IPS-15b (cell line): ENCODE data around the gene RNF121.

Experiments
- H3K27me3 ChIP-seq: one replicate; pipeline ENCODE4 v1.6.1; 2013; ENCODE audit warnings: low read length; ENCODE audit not compliant: control insufficient read depth, insufficient read depth
- H3K36me3 ChIP-seq: one replicate; pipeline ENCODE4 v1.6.1; 2013; ENCODE audit warnings: low read length; ENCODE audit not compliant: control insufficient read depth, insufficient read depth
- H3K4me1 ChIP-seq: one replicate; pipeline ENCODE4 v1.6.1; 2013; ENCODE audit warnings: mild to moderate bottlenecking, low read length; ENCODE audit not compliant: control insufficient read depth, insufficient read depth
- H3K4me3 ChIP-seq: one replicate; pipeline ENCODE4 v1.5.1; 2013; ENCODE audit warnings: low read depth, low read length
- H3K9ac ChIP-seq: one replicate; pipeline ENCODE4 v1.6.1; 2013; ENCODE audit warnings: low read depth, mild to moderate bottlenecking, low read length
- H3K9me3 ChIP-seq: one replicate; pipeline ENCODE4 v1.6.1; 2013; ENCODE audit warnings: mild to moderate bottlenecking, low read length; ENCODE audit not compliant: control insufficient read depth, insufficient read depth

The RNF121 gene

DNA sequence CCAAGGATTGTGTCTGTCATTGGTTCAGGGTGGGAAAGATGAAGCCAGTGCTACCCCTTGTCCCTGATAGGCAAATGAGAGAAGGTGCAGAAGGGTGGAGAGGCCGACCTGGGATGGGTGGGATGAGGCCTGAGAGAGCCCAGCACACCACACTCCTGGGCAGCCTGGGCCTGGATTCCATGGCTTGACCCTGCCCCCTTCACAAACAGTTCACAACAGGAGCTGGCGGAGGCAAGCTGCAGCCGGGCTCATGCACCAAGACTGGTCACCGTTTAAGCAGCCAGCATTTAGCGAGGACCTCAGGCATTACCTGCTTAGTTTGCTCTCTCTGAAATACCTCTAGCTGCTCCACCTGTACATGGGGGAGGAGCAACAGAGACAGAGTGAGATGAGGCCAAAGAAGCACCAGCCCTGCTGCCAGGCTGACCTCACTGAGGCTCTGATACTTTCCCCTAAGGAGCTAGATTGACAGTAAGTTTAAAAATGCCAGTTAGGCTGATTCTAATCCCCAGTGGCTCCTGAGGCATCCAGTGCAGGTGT, 83.3 kb downstream of the RNF121 start:
- Histone ChIP-seq H3K9me3 (no peaks in the 10 kb centered on the region), H3K9ac (no peak overlapping the region), H3K27me3 (no peaks in the 10 kb centered on the region), H3K4me3 (no peak overlapping the region), H3K4me1 (no peaks in the 10 kb centered on the region), H3K36me3 (peaks cover 63% of the 10 kb centered on the region)

DNA sequence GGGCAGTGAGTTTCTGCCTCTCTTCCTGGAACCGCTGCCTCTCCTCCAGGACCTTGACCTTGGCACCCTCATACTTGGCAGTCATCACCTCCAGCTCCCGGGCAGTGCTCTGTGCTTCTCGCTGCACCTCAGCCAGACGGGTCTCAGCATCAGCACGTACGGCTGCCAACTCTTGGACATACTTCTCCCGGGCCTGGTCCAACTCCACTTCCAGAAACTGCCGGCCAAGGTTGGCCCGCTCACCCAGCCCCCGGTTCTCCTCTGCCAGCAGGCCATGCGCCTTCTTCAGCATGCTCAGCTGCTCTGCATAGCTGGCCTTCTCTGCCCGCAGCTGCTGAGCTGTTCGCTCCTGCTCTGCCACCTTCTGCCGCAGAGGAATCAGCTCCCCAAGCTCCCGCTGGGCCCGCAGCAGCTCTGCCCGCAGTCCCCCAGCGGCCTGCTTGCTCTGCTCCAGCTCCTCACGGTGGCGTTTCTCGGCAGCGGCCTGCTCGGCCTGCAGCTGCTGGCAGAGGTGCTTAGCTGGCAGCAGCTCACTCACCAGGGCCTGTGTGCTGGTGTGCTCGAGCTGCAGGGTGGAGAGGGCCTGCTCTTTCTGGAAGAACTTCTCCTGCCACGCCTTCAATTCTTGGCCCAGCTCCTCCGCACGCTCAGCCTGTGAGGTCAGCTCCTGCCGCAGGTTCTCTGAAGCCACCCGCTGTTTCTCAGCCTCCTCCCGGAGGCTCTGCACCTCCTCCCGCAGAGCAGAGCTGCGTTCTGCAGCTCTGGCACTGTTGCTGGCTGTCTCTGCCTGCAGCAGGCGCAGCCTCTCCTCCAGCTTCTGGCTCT, 84.3 kb downstream of the RNF121 start:
- H3K4me1 ChIP-seq, result no peaks in the 10 kb centered on the region

DNA sequence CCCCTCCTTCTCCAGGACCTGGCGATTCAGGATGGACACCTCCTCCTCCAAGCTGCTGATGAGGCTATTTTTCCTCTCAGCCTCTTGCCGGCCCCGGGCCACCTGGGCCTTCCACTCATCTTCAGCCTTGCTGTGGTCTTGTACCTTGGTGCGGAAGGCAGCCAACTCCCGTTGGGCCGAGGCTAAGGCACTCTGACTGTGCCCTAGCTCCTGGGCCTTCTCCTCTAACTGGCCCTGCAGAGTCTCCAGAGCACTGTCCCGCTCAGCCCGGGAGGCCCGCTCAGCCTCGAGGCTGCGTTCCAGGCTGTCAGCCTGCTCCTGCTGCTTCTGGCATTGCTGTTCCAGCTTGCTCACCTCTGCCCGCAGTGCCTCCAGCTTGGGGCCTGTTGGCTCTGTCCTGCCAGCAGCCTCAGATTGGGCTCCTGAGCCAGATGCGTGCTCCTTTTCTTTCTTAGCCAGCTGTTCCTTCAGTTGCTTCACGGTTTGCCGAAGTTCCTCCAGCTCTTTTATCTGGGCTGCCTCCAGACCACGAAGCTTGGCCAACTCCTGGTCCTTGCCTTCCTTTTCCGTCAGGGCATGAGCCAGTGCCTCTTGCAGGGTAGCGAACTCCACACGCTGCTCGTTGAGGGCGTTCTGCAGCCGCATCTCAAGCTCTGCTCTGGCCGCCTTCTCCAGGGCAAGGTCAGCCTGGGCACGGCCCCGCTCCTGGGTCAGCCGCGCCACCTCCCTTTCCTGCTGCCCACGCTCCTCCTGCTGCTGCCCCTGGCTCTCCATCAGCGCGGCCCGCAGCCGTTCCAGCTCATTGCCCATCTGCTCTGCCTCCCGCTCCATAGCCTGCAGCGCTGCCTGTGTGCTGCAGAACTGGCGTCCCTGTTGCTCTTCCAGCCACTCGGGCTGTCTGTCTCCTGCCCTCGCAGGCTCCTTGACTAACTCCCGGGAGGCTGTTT, 85.2 kb downstream of the RNF121 start:
- Histone ChIP-seq H3K9ac (no peak overlapping the region), H3K36me3 (peaks cover 65% of the 10 kb centered on the region), H3K27me3 (no peaks in the 10 kb centered on the region), H3K4me3 (no peak overlapping the region), H3K4me1 (no peaks in the 10 kb centered on the region), H3K9me3 (no peaks in the 10 kb centered on the region)

More for the DNA sequence above, 84.3 kb downstream of the RNF121 start:
- Histone ChIP-seq H3K9ac (no peak overlapping the region), H3K9me3 (no peaks in the 10 kb centered on the region), H3K27me3 (no peaks in the 10 kb centered on the region), H3K36me3 (peaks cover 64% of the 10 kb centered on the region), H3K4me3 (no peak overlapping the region)

DNA sequence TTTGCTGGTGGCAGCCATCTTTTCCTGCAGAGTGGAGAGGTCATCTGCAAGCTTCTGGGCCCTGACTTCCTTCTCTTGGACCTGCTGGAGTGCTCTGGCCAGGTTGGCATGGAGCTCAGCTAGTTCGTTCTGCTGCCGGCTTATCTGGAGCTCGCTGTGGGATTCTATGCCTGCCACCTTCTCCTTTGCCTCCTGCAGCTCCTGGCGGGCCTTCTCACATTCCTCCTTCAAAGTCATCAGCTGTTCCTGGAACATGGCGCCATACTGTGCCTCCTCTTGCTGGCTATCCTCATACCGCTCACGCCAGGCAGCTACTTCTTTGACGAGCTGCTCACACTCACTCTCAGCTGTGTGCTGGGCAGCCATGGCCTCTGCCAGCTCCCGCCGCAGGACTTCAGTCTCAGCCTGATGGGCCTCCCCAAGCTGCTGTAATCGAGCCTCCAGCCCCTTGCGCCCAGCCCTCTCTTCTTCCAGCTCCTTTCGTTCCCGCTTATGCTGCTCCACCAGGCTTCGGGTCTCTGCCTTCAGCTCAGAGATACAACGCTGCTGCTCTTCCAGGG, 86.0 kb downstream of the RNF121 start:
- Histone ChIP-seq H3K9ac (no peak overlapping the region), H3K9me3 (no peaks in the 10 kb centered on the region), H3K27me3 (no peaks in the 10 kb centered on the region), H3K36me3 (peaks cover 73% of the 10 kb centered on the region), H3K4me1 (no peaks in the 10 kb centered on the region), H3K4me3 (no peak overlapping the region)

DNA sequence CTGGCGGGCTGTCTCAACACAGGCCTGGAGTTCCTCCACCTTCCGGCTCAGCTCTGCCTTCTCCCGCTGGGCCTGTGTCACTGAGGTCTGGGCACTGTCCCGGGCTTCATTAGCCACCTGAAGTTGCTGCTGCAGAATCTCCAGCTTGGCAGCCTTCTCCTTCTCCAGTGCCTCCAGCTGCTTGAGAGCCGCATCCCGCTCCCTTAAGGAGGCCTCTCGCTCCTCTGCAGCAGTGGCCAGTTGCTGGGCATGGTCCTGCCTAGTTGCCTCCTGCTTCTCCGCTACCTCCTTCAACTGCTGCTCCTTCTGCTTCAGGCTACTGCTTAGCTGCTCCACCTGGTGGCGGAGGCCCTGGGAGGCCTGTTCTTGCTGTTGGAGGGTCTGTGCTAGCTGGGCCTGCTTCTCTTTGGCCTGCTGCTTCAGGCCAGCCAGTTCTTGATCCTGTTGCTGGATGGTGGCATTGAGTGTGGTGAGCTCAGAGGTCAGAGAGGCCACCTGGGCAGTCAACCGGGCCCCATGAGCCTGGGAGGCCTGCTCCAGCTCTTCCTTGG, 86.7 kb downstream of the RNF121 start:
- H3K9me3 ChIP-seq, result no peaks in the 10 kb centered on the region
- H3K9ac ChIP-seq, result no peak overlapping the region
- H3K27me3 ChIP-seq, result no peaks in the 10 kb centered on the region
- H3K4me3 ChIP-seq, result no peak overlapping the region
- H3K4me1 ChIP-seq, result no peaks in the 10 kb centered on the region
- peaks cover 78% of the 10 kb centered on the region for H3K36me3 ChIP-seq

DNA sequence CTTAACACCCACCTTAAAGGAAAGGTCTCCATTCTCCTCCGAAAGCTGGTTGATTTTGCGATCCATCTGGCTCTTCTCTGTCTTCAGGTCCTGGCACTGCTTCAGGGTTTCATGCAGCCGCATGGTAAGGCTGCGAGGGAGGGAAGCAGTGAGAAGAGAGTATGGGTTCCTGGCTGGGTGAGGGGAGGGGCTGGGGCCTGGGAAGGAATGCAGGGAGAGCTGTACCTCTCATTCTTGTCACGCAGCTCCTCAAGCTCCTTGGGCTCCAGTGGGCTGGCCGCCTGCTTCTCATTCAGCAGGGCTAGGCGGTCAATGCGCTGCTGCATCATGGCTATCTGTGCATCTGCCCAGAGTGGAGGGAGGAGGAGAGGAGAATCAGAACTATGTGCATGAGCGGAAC, 89.3 kb downstream of the RNF121 start:
- Histone ChIP-seq H3K9me3 (no peaks in the 10 kb centered on the region), H3K36me3 (peaks cover 77% of the 10 kb centered on the region), H3K27me3 (no peaks in the 10 kb centered on the region), H3K4me1 (no peaks in the 10 kb centered on the region), H3K4me3 (no peak overlapping the region), H3K9ac (no peak overlapping the region)

DNA sequence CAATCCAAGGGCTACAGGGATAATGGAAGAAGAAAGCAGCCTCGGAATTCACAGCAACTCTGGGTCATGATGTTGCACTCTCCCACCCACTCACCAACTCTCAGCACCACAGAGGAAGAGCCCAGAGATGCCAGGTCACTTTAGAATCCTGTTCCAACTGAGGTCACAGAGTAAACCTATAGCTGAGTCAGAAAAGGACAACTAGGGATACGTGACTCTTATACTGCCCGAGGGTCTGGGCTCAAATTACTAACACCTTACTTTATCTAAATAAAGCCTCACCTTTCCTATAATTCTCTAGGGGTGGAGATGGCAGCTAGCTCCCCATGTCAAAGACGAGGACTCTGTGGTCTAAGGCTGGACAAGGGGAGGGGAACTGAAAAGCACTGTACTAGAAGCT, 94.5 kb downstream of the RNF121 start:
- H3K4me3 ChIP-seq, result no peak overlapping the region
- no peak overlapping the region for H3K9ac ChIP-seq
- H3K36me3 ChIP-seq, result peaks cover 35% of the 10 kb centered on the region
- no peaks in the 10 kb centered on the region for H3K9me3 ChIP-seq
- no peaks in the 10 kb centered on the region for H3K27me3 ChIP-seq
- no peaks in the 10 kb centered on the region for H3K4me1 ChIP-seq

DNA sequence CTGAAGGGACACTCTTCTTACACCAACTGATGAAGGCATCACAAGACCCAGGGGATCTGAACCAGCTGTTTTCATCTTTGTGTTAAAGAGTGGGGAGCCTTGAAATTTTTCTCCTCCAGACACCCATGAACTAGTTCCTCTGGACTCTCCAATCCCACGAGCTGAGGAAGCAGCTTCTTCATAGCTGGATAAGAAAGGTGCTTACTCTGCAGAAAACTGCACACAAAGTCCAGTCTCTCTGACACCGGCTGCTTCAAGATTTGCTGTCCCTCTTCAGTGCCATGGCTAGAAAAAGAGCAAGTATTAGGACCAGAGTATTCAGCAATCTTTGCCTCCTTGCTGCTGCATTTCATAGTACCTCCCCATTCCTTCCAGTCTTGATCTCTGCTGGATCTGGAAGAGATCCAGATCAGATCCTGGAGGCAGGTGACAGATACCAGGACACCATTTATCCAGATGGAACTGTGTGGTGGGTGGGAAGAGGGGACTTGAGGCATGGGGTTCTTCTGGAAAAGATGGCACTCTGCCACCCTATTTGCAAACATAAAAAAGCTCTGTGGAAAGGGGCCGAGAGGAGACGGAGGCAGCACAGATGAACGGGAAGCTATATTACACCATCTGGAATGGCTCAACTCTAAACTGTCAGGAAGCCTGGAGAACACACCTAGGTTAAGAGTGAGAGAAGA, 95.4 kb downstream of the RNF121 start:
- H3K4me1 ChIP-seq, result no peaks in the 10 kb centered on the region
- no peaks in the 10 kb centered on the region for H3K27me3 ChIP-seq
- H3K9me3 ChIP-seq, result no peaks in the 10 kb centered on the region
- no peak overlapping the region for H3K4me3 ChIP-seq
- no peak overlapping the region for H3K9ac ChIP-seq
- peaks cover 33% of the 10 kb centered on the region for H3K36me3 ChIP-seq

DNA sequence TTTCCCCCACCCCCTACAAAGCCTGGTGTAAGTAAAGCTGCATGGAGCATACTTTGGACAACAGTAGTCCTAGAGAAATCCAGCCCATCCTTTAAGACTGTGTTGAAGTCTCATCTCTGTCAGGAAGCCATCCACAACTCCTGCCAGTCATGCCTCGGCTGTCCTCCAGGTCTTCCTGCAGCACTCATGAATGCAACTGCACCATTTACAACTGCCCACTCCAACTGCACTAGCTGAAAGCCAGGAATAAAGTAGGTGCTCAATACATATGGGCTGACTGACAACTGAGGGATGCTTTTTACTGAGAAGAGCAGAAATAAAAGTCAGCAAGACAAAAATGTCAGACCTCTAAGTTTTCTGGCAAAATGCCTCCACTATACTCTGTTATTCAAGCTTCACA, 97.2 kb downstream of the RNF121 start:
- H3K4me1 ChIP-seq, result no peaks in the 10 kb centered on the region
- H3K9me3 ChIP-seq, result no peaks in the 10 kb centered on the region
- no peak overlapping the region for H3K9ac ChIP-seq
- H3K36me3 ChIP-seq, result peaks cover 22% of the 10 kb centered on the region
- no peaks in the 10 kb centered on the region for H3K27me3 ChIP-seq
- H3K4me3 ChIP-seq, result no peak overlapping the region

DNA sequence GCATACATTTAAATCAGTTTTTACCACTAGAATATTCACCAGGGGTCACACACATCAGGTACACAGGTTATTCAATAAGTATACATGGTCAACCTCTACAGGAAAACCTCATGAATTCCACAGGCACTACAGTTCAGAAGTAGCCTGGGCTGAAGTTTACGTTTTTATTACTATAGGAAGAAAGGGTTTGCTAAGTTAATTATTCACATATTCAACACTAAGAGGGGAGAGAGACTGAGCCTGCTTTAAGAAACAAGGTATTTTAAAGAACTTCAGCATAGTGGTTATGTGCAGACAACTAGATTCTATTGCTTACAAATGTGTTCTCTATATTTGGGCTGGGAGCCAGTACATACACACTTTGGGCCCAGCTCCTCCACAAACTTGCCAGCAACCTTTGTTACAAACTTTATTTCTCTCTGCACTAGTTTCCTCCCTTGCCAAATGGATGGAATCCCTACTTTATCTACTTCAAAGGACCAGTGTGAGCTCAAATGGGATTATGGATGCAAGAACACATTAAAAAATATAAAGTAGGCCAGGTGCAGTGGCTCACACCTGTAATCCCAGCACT, 101.7 kb downstream of the RNF121 start:
- Histone ChIP-seq H3K27me3 (no peaks in the 10 kb centered on the region), H3K9me3 (no peaks in the 10 kb centered on the region), H3K4me1 (no peaks in the 10 kb centered on the region), H3K4me3 (no peak overlapping the region), H3K36me3 (peaks cover 16% of the 10 kb centered on the region), H3K9ac (no peak overlapping the region)
